GM12891 (cell line): ENCODE data around the gene ZNF334.

Experiments used
- POLR2A ChIP-seq: IDR thresholded peaks from 2 replicates; pipeline ENCODE4 v1.6.1; 2011; ENCODE audit warnings: low read depth, low read length, control low read depth
- POLR2AphosphoS5 ChIP-seq: IDR thresholded peaks from 2 replicates; pipeline ENCODE4 v1.6.1; 2011; ENCODE audit warnings: low read depth, low read length, control low read depth

GRCh38 chr20:46546298-46546697, 32.9 kb upstream of the ZNF334 start:
- TF ChIP-seq POLR2A (no peak), POLR2AphosphoS5 (no peak)
